Measurements from ENCODE around the gene SLC6A11.

DNA sequence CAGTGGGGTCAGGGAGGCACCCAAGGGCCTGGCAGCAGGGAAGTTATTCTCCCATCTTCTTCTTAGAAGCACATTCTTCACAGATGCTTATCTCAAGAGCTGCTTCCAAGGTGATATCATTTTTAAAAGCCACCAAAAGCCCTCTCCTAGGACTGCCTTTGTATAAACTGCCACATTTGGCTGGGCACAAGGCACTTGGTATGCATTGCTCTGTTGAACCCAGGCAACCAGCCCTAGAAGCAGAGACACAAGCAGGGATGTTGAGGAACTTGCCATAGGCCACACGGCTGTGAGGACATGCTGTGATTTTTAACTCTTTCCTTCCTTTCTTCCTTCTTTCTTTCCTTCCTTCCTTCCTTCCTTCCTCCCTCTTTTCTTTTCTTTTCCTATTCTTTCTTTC lies 169.2 kb downstream of the SLC6A11 start:
- TF ChIP-seq NFYB (CRISPR knock-in tag; conservative IDR thresholded peaks at IDR 0.05; ENCODE audit: low read depth), result no peak
- TF ChIP-seq MXD4 (CRISPR knock-in tag; IDR thresholded peaks at IDR 0.05; ENCODE audit: borderline replicate concordance), result no peak
- TF ChIP-seq E2F5 (CRISPR knock-in tag; IDR thresholded peaks at IDR 0.05), result no peak

Data from WTC11 (cell line).